Stromal cell of bone marrow (primary cell): ENCODE data around the gene CD55.

Experiments used
- DNase-seq: peaks from one replicate; pipeline ENCODE4 v3.0.0-alpha.2; 2012; ENCODE audit warnings: low read depth

Gene CD55

DNA sequence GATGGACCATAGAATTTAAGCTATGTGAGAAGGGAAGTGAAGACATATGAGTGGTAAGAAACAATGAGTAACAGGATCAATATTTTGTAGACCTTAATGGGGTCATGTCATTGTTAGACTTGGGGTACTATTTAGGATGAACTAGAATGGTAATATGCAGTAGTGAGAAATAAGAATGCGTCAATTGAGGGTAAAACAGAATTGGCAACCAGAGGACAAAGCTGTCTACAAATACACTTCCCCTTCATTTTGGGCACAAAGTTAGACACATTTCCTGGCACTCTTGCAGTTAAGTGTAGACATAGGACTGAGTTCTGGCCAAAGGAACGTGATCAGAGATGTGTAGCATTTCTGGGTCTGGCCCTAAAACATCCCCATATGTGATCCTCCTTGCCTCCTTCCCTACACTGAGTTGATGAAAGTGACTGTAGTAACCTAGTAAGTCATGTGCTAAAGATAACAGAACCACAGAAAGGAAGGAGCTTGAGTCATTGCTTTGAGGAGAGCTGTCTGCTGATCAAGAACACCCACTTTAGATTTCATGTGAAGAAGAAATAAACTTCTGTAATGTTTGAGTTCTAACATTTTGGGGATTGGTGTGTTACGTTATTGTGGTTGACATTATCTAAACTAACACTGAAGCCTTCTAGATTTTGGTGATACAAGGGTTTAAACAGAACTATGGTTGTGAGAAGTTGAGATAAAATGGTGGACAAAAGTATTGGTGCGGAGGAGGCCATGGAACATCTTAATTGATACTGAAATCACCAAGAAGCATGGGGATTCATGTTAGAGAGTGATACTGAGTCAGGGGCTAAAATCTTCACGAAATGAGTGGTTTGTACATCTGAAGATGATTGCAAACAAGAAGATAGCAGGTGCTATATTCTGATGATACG, 41.7 kb downstream of the CD55 start:
- no peak for DNase-seq

DNA sequence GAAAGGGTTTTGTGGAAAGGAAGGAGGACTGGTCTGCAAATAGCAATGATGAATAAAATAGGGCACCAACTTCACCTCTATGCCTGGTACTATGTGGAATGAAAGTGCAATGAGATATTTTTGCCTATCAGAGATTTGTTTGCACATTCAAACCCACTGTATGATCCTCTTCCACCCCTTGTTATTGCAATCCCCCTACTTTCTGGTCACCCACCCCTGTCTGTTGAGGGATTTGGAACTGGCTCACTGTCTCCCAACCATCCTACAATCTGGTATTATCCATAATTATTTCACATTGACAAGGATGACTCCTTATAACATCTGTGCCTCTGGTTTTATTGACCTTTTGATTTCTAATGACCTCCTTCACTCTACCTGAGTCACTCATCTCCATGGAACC, 42.4 kb downstream of the CD55 start:
- DNase-seq, result no peak

DNA sequence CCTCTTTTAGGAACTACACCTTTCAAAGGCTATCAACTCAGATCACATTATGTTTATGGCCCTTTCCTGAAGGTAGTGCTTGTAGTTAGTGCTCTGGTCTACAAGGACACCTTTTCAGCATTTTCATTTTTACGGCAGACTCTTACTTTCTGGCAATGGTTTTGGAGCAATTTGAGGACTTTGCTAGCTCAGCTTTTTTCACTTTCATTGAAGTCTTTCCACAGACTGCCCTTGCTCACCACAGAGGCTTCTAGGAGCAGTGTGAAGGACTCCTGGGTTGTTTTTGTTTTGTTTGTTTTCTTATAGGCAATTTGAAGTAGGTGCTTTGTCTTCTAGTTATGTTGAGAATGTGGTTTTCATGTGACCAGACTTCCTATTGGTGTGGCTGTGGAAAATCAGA, 43.1 kb downstream of the CD55 start:
- DNase-seq, result no peak

DNA sequence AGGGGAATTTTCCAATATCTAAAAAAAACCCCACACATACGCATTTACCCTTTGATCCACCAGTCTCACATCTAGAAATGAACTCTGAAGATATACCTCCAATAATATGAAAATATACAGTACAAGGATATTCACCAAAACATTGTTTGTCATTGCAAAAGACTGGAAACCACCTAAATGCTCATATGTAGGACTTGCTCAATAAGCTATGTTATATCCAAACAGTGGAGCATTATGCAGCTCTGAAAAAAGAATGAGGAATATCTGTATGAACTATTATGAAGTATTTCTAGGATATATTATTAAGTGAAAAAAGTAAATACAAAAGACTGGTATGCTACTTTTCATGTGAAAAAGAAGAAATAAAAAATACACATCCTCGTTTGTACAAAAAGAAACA, 43.6 kb downstream of the CD55 start:
- DNase-seq, result no peak

DNA sequence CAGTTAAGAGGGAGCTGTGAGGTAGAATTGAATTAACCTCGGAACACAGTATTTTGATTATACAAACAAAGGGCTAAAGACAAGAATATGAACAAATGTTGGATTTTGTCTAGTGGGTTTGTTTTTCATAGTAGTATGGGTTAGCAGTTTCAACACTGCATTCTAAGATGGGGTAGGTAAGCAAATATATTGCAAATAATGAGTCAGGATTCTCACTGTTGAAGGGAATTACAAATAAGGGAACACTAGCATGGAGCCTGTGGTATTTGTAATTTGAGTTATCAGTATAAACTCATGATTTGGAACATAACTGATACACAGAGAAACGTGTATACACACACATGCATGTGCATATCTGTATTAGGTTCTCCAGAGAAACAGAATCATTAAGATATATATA, 44.5 kb downstream of the CD55 start:
- no peak for DNase-seq

DNA sequence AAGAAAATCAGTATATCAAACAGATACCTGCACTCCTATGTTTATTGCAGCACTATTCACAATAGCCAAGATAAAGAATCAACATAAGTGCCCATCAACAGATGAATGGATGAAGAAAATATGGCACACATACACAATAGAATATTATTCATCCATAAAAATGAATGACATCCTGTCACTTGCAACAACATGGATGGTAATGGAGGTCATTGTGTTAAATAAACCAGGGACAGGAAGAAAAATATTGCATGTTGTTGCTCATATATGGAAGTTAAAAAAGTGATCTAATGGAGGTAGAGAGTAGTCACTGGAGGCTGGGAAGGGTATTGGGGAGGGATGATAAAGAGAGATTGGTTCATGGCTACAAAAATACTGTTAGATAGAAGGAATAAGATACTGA, 67.2 kb downstream of the CD55 start:
- no peak for DNase-seq

DNA sequence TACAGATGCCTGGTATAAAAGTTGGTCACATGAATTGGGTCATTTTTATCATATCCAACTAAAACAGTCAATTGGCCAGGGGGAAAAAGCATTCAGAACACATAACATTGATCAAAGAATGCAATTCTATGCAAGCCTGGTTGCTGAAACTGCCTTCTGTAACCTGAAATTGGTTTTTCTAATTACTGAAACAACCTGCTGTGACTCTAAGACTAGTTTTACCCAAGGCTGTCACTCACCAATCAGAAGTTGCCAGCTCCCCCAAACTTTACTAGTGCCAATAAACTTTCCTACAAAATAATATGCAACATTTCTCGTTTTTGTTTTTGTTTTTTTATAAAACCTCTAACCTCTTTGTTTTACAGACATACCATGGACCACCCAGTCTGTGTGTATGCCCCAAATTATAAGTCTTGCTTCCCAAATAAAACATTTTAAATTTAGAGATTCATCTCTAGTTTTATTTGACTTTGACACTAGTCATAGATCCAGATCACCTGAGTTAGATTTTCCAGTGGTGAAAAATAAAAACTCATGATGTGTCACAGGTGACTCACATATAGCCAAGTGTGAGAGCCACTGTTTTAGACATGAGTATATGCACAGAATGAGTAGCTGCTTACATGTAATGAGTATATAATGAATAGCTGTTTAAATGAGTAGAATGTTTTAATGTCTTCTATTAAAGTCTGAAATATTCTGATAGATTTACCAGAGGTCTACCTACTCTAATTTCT, 68.4 kb downstream of the CD55 start:
- DNase-seq, result peak; percentile 41

DNA sequence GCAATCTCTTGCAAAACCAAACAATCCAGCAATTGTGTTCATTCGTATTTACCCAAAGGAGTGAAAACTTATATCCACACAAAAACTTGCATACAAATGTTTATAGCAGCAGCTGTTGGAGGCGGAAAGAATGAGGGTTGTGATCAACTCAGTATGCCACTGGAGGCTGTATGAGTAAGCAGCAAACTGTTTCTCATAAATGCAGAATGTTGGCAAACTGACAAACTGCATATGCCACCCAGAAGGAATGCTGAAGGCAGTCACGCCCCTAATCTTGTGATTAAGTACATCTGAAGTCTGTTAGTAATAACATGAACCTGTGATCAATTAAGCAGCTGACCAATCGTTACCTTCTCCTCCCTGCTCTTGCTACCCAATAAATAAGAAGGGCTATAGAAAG, 72.1 kb downstream of the CD55 start:
- DNase-seq, result peak; percentile 72

DNA sequence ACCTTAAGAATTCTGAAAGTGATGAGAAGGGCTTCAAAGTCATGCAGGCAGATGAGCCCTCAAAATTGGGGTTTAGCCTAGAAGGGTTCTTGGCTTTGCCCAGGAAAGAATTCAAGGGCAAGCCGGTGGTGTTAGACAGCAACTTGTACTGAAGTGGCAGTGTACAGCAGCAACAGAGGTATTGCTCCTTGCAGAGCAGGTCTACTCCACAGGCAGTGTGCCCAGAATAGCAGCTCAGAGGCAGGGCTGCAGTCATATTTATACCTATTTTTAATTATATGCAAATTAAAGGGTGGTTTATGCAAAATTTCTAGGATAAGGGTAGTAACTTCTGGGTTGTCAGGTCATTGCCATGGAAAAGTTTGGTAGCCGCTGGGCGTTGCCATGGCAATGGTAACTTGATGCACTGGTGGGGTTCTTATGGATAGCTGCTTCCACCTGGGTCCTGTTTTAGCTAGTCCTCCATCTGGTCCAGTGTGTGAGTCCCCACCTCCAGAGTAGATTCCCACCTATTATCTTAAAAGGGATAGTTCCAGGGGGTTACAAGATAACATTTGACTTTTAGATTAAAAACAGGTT, 74.8 kb downstream of the CD55 start:
- DNase-seq, result no peak

DNA sequence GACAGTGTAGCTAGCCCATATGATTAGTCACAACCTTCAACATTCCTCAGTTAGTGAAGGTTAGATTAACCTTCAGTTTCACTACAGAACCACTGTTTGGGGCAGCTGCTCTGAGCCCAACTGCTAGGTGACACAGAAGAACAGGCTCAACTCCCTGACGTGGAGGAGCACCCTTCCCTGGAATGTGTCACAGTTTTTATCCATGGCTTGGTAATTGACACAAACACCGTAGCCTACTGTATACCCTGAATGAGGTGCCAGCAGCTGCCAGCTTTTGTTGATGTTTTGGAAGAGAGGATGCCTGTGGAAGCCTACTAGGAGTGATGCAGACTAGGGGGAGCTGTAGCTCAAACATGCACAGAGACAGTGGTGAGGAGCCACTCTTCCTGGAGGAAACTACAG, 76.0 kb downstream of the CD55 start:
- no peak for DNase-seq

DNA sequence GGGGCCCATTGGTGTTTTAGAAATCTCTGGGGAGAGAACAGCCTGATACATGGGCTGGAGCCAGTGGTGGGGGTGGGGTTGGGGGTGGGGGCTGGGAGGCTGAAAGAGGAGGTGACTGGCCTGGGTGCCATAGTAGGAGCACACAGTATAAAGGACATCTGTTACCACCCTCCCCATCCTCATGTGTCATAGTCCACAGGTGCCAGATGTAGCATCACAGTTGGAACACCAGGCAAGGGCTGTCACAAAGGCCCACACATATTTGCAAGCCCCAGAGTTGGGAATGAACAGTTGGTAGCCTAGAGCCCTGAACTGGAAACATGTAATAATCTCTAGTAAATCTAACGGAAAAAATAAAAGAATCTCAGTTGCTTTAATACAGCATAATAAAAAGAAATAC, 77.5 kb downstream of the CD55 start:
- no peak for DNase-seq

DNA sequence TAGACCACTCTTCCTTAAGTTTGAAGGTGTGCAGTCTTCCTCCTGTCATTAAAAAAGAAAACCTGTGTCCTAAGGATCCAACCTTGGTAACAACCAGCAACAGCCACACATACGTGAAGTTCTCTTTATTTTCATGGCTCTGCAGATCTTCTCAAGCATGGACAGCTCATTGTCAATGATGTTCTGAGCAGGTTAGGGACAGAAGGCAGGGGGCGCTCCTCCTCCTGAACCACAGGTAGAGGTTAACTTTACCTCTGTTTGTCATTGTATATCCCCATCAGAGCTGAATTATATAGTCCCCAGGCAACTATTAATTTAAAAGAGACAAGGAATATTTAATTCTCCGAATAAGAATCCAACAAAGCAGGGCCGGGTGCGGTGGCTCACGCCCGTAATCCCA, 80.1 kb downstream of the CD55 start:
- DNase-seq, result no peak

DNA sequence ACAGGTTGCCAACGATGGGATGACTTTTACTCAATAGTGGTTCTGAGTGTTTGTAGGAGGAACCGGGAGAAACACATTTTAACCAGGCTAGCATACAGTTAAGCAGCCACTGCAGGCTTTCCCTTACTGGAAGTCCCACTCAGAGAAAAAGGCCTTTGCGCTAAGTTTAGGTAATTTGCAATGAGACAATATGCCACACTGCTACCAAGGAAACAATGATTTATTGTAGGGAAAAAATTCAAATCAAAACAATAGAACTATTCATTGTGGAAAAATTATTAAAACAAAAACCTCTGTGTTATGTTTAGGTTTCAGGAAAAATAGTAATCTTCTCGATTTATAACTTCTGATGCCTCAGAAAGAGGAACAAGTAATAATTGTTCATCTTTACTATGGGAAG, 81.3 kb downstream of the CD55 start:
- no peak for DNase-seq

DNA sequence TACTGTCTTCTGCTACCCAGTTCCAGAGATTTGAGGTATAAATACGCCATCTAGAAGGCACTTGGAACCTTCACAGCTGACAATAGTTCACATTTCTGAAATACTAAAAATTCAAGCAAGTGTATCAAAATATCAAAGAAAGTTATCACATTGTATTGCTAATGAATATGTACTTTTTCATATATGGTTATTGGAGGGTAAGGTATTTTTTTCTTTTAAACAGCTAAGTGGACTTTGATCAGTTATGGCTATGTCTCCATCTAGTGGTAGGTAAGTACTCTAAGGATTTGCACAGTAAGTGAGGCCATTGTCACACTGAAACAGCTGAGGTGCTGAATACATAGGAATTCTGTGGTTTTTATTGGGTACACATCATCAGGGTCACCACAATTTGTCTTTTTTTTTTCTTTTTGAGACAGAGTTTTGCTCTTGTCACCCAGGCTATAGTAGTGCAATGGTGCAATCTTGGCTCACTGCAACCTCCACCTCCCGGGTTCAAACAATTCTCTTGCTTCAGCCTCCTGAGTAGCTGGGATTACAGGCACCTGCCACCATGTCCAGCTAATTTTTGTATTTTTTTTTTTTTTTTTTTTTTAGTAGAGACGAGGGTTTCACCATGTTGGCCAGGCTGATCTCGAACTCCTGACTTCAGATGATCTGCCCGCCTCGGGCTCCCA, 83.5 kb downstream of the CD55 start:
- peak; percentile 47 for DNase-seq

DNA sequence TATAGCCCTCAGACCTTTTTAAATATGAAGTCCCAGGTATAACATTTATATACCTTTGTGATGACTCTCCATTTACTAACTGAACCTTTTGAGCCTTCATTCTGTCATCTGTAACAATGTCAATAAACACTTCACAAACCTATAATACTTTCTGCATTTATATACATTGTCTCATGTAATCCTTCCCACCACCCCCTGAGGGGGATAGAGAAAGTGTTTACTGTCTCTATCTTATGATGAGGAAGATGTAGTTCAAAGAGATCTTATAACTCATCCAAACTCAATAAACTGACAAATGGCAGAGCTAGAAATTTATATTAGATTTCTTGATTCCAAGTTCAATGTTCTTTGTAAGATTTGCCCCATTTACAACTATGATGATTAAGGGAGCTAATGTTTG, 84.3 kb downstream of the CD55 start:
- no peak for DNase-seq

DNA sequence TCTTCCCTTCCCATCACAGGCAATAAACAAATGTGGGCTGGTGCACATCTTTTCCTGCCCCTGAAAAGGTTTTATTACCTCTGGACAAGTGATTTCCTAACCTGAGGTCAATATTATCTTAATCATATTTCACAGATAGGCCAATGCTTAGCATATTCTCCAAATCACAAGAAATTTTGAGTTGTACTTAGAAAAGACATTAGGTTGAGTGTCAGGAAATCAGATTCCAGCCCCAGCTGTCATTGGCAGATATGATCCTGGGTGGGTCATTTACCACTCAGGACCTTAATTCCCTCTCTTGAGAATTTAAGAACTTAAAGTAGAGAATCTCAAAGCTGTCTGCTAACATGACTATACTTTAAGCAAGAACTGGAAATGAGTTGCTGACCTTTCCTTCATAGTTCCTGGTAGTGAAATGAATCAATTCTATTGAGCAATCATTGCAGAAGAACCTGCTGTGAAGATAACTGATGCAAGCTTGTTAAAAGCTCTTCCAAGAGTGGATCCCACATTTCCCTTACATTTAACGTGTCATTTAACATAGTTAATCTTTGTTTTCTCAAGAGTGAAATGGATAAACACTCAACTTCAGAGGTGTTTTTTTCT, 86.3 kb downstream of the CD55 start:
- DNase-seq, result peak; percentile 33
